ENCODE results near the gene TMEM74B.

TMEM74B gene

GRCh38 chr20:1199212-1199873, 14.6 kb upstream of the TMEM74B start:
- TF ChIP-seq CTCF (IDR thresholded peaks at IDR 0.05; ENCODE audit: low read depth, low read length) = no peak
- H3K9me3 ChIP-seq = no peaks in the 10 kb centered on the region
- no peaks in the 10 kb centered on the region for H3K36me3 ChIP-seq
- no peak overlapping the region for H3K4me3 ChIP-seq (ENCODE audit: low read depth, low read length)
- DNase-seq = no peak
- no peaks in the 10 kb centered on the region for H3K4me1 ChIP-seq
- H3K27me3 ChIP-seq = no peaks in the 10 kb centered on the region

GRCh38 chr20:1198751-1199150, 14.0 kb upstream of the TMEM74B start:
- Histone ChIP-seq H3K9me3 (no peaks in the 10 kb centered on the region), H3K4me1 (no peaks in the 10 kb centered on the region), H3K36me3 (no peaks in the 10 kb centered on the region), H3K4me3 (ENCODE audit: low read depth, low read length) (no peak overlapping the region), H3K27me3 (no peaks in the 10 kb centered on the region)
- no peak for TF ChIP-seq CTCF (IDR thresholded peaks at IDR 0.05; ENCODE audit: low read depth, low read length)
- DNase-seq = no peak

- no peak for DNase-seq
- Histone ChIP-seq H3K36me3 (no peaks in the 10 kb centered on the region), H3K4me1 (no peaks in the 10 kb centered on the region), H3K9me3 (no peaks in the 10 kb centered on the region), H3K4me3 (ENCODE audit: low read depth, low read length) (no peak overlapping the region), H3K27me3 (no peaks in the 10 kb centered on the region)
- no peak for TF ChIP-seq CTCF (IDR thresholded peaks at IDR 0.05; ENCODE audit: low read depth, low read length)
These were observed 13.0 kb upstream of the TMEM74B start for GRCh38 chr20:1197801-1198200.

- H3K27me3 ChIP-seq = no peaks in the 10 kb centered on the region
- no peak for TF ChIP-seq CTCF (IDR thresholded peaks at IDR 0.05; ENCODE audit: low read depth, low read length)
- DNase-seq = no peak
- H3K4me1 ChIP-seq = no peaks in the 10 kb centered on the region
- no peaks in the 10 kb centered on the region for H3K9me3 ChIP-seq
- H3K4me3 ChIP-seq (ENCODE audit: low read depth, low read length) = no peak overlapping the region
- no peaks in the 10 kb centered on the region for H3K36me3 ChIP-seq
These were observed 11.9 kb upstream of the TMEM74B start for GRCh38 chr20:1196634-1197033.

GRCh38 chr20:1195226-1195625, 10.4 kb upstream of the TMEM74B start:
- Histone ChIP-seq H3K9me3 (no peaks in the 10 kb centered on the region), H3K36me3 (no peaks in the 10 kb centered on the region), H3K4me3 (ENCODE audit: low read depth, low read length) (no peak overlapping the region), H3K27me3 (no peaks in the 10 kb centered on the region), H3K4me1 (no peaks in the 10 kb centered on the region)
- no peak for DNase-seq
- TF ChIP-seq CTCF (IDR thresholded peaks at IDR 0.05; ENCODE audit: low read depth, low read length) = no peak

GRCh38 chr20:1191299-1191698, 6.5 kb upstream of the TMEM74B start:
- DNase-seq = no peak
- TF ChIP-seq CTCF (IDR thresholded peaks at IDR 0.05; ENCODE audit: low read depth, low read length) = no peak
- H3K4me1 ChIP-seq = no peaks in the 10 kb centered on the region
- no peaks in the 10 kb centered on the region for H3K36me3 ChIP-seq
- H3K9me3 ChIP-seq = no peaks in the 10 kb centered on the region
- no peaks in the 10 kb centered on the region for H3K27me3 ChIP-seq
- no peak overlapping the region for H3K4me3 ChIP-seq (ENCODE audit: low read depth, low read length)

Measured in BE2C (cell line).